GM12875 (cell line): ENCODE data around the gene PADI2.

ENCODE experiments used
- H3K4me3 ChIP-seq: one replicate; pipeline ENCODE4 v1.5.1; 2011; ENCODE audit warnings: low read depth, low read length, control low read depth
- TF ChIP-seq, protein P1 (sequence below): IDR thresholded peaks from 2 replicates; pipeline ENCODE4 v1.5.1; 2011; ENCODE audit warnings: low read depth, mild to moderate bottlenecking, control low read depth, inconsistent platforms, low read length, moderate library complexity, borderline replicate concordance; ENCODE audit not compliant: insufficient read depth

PADI2 gene

DNA sequence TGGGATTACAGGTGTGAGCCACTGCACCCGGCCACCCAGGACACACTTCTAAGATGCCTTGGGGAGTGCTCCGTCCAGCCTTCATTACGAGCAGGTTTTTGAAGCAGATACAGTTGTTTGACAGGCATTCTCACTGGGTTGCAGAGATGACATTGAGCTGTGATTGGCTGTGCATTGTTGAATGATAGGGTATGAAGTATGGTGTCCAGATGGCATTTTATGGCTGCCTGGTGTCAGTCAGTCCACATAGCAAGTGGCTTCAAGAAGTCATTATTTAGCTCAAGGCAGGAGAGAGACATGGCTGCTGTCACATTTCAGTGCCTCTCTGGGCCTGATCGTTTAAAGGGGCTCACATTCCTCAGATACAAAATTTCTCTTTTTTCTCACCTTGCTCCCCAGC, 14.8 kb upstream of the PADI2 start:
- H3K4me3 ChIP-seq = no peak overlapping the region
- TF ChIP-seq, protein P1, sequence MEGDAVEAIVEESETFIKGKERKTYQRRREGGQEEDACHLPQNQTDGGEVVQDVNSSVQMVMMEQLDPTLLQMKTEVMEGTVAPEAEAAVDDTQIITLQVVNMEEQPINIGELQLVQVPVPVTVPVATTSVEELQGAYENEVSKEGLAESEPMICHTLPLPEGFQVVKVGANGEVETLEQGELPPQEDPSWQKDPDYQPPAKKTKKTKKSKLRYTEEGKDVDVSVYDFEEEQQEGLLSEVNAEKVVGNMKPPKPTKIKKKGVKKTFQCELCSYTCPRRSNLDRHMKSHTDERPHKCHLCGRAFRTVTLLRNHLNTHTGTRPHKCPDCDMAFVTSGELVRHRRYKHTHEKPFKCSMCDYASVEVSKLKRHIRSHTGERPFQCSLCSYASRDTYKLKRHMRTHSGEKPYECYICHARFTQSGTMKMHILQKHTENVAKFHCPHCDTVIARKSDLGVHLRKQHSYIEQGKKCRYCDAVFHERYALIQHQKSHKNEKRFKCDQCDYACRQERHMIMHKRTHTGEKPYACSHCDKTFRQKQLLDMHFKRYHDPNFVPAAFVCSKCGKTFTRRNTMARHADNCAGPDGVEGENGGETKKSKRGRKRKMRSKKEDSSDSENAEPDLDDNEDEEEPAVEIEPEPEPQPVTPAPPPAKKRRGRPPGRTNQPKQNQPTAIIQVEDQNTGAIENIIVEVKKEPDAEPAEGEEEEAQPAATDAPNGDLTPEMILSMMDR = no peak

DNA sequence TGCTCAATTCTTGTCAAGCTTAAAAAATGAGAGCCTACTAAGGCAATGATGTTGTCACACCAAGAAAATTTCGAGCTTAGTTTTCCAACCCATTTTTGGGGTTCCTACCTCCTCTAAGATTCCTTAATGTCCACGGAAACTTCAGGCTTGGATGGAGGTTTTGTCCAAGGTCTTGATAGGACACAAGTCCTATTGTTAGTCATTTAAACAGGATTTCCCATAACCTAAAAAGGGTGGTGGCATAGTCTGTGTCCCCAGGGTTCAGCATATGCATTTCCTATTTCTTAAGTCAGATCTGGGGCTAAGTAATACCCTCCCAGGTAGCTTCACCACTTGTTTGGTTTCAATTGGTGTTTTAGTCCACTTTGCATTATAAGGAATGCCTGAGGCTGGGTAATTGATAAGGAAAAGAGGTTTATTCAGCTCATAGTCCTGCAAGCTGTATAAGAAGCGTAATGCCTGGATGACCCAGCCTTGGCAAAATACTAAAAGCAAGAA, 10.9 kb upstream of the PADI2 start:
- H3K4me3 ChIP-seq = no peak overlapping the region
- TF ChIP-seq, protein P1 = no peak

DNA sequence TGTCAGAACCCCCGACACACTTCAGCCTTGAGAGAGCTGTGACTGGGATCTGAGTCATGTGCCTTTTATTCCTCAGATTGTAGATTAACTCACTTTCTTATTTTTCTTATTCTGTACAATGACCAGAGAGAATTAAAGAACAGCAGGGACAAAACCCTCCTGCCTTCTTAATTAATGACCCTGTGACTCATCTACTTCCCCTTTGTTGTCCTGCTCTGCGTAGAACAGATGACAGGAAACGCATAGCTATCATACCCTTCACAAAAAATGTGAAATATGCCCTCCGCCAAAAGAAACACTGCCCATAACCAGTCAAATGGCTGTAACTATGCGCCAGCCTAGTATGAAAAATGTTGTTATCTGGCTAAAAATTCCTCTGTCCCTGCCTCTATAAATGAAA, 9.1 kb upstream of the PADI2 start:
- TF ChIP-seq, protein P1 = no peak
- no peak overlapping the region for H3K4me3 ChIP-seq

DNA sequence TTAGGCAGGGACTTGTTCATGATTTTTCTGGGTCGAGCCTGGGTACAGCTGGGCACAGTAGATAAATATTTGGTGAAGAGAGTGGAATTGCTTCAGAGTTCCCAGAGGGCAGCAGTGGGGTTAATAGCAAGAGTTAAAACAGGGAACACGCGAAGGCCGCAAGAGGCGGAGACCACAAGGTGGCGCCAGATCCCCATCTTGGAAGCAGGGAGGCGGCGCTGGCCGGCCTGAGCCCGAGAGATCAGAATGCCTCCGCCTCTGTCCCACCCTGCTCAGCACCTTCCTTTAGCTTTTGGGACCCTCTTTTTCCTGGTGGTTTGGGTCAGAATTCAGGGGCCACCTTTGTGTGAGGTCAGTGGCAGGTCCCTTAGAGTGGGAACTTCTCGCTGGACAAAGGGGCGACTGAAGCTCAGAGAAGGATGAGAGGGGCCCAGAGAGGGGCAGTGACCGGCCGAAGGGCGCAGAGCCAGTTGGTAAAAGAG, 6.5 kb upstream of the PADI2 start:
- TF ChIP-seq, protein P1 = peak; percentile 92
- H3K4me3 ChIP-seq = no peak overlapping the region

DNA sequence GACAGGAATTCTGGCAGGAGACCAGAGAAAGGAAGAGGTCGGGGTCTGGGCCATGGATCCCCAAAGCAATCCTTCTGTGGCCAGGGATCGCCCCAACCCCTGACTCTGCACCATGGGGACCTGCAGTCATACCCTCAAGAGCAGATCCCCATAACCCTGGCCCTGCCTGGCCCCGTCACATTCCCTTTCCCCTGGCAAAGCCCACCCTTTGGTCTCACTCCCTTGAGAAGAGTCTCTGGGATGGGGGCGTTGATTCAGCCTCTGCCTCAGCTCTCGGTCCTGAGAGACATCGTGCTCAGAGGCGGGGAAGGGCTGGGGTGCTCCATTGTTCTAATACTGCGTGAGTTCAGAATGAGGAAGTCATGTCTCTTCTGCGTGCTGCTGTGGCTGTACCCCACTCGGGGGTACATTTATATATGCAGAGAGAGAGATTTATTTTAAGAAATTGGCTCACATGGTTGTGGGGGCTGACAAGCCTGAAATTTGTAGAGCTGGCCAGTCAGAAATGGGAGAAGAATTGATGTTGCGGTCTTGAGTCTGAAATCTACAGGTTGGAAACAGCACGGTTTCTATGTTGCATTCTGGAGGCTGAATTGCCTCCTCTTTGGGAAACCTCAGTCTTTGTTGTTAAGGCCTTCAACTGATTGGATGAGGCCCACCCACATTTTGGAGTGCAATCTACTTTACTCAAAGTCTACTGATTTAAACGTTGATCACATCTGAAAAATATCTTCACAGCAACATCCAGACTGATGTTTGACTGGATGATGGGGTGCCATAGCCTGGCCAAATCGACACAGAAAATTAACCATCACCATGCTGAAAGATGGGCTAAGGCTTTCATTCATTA, 4.2 kb upstream of the PADI2 start:
- TF ChIP-seq, protein P1 = no peak
- no peak overlapping the region for H3K4me3 ChIP-seq

DNA sequence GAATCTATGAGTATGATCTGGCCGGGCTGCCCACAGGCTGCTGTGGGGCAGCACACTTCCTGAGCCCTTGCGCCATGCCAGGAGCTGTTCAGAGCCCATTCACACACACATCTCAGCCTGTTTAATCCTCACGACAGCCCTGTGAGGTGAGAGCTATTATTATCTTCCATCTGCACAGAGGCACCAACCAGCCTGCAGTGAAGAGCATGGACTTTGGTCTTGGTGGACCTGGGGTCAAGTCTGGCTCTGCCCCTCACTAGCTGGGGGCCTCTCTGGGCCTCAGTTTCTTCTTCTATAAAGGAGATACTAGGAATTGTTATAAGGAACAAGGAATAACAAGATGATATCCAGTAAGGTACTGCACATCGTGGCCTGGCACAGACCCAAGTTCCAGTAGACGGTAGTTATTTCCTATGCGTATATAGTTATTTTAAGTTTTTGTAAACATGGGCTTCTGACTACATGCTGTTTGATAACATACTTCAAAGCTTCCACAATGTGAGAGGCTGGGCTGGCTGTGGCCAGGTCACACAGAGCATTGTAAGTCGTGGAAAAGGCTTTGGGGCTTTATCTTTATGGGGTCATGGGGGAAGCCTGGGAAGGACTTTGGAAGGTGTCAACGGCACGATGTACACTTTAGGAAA, 3.4 kb upstream of the PADI2 start:
- TF ChIP-seq, protein P1 = no peak
- no peak overlapping the region for H3K4me3 ChIP-seq
